DND-41 (cell line): ENCODE measurements around the gene RGS3.

ENCODE experiments used
- CTCF ChIP-seq: IDR thresholded peaks from 2 replicates; pipeline ENCODE4 v1.5.1; 2012; ENCODE audit warnings: borderline replicate concordance, low read length, moderate library complexity, mild to moderate bottlenecking; ENCODE audit not compliant: poor library complexity, severe bottlenecking; ENCODE audit errors: extremely low read depth
- EZH2 ChIP-seq: IDR thresholded peaks from 3 replicates; pipeline ENCODE4 v1.6.1; 2012; ENCODE audit warnings: borderline replicate concordance, low read depth, mild to moderate bottlenecking, moderate library complexity, low read length, inconsistent platforms; ENCODE audit not compliant: severe bottlenecking

- TF ChIP-seq CTCF (no peak), EZH2 (no peak)
Observed at GRCh38 chr9:113513536-113513935, 50.0 kb downstream of the RGS3 start.
